GM18520 (cell line): ENCODE results near the gene DLG5.

Source experiments
- ATAC-seq: cut with Tn5 transposase; IDR thresholded peaks from one replicate; pipeline ENCODE4 v1.9.1; 2021; ENCODE audit not compliant: unreplicated experiment

DLG5 gene

GRCh38 chr10:77800738-77801266 lies 125.8 kb downstream of the DLG5 start:
- ATAC-seq: no peak

- ATAC-seq: no peak
Measured at GRCh38 chr10:77800320-77800719, 126.2 kb downstream of the DLG5 start.

GRCh38 chr10:77799352-77799751 lies 127.2 kb downstream of the DLG5 start:
- ATAC-seq: no peak

GRCh38 chr10:77798940-77799339 lies 127.6 kb downstream of the DLG5 start:
- ATAC-seq: no peak

GRCh38 chr10:77796311-77796915 lies 130.1 kb downstream of the DLG5 start:
- ATAC-seq: no peak

- no peak for ATAC-seq
Measured at GRCh38 chr10:77795426-77796055, 131.0 kb downstream of the DLG5 start.

- ATAC-seq: no peak
Measured at GRCh38 chr10:77794256-77795142, 132.1 kb downstream of the DLG5 start.

GRCh38 chr10:77793831-77794230 lies 132.7 kb downstream of the DLG5 start:
- ATAC-seq: no peak

- ATAC-seq: no peak
Measured at GRCh38 chr10:77792155-77792554, 134.4 kb downstream of the DLG5 start.

- no peak for ATAC-seq
Measured at GRCh38 chr10:77791506-77791905, 135.0 kb downstream of the DLG5 start.

- no peak for ATAC-seq
Measured at GRCh38 chr10:77789861-77790260, 136.7 kb downstream of the DLG5 start.

GRCh38 chr10:77789016-77789415 lies 137.5 kb downstream of the DLG5 start:
- no peak for ATAC-seq

- no peak for ATAC-seq
Measured at GRCh38 chr10:77788496-77789010, 138.0 kb downstream of the DLG5 start.

- no peak for ATAC-seq
Measured at GRCh38 chr10:77787440-77787839, 139.1 kb downstream of the DLG5 start.

GRCh38 chr10:77784856-77785255 lies 141.7 kb downstream of the DLG5 start:
- ATAC-seq: no peak

- no peak for ATAC-seq
Measured at GRCh38 chr10:77782328-77783061, 144.1 kb downstream of the DLG5 start.

GRCh38 chr10:77781451-77782327 lies 144.9 kb downstream of the DLG5 start:
- no peak for ATAC-seq

GRCh38 chr10:77780180-77780579 lies 146.4 kb downstream of the DLG5 start:
- no peak for ATAC-seq

- ATAC-seq: no peak
Measured at GRCh38 chr10:77776487-77776886, 150.1 kb downstream of the DLG5 start.

- no peak for ATAC-seq
Measured at GRCh38 chr10:77774940-77775391, 151.6 kb downstream of the DLG5 start.
